ENCODE measurements around the gene ARHGEF28. TPM values are rescaled to one million over a fixed set of nuclear protein-coding genes. Genes with fewer than 3 reads are reported as not detected.

Gene ARHGEF28
- total RNA-seq, 1 donor from 2014 or later = 44.9 TPM

DNA sequence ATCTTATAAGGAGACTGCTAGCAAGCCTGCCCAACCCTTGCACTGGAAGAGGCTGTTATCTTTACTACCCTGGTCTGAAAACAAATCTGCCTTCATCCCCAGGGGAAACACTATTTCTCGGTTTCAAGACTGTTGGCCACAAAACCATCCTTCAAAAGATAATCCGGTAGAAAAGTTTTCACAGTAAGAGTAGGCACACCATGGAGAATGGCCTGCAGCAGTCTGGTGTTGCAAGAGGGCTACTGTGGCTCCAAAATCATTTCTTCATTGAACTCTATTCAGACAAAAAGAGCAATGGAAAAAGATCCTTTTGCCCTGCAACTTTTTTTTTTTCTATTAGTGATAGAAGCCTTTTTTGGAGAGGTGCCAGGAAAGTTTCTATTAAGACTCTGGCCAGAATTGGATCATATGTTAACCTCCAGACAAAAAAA lies 163.9 kb downstream of the ARHGEF28 start:
- Mint-ChIP-seq H3K4me1 (ENCODE audit: unreplicated experiment) (peaks cover 20% of the 10 kb centered on the region), H3K36me3 (ENCODE audit: unreplicated experiment) (peaks cover 22% of the 10 kb centered on the region), H3K4me3 (ENCODE audit: unreplicated experiment) (no peak overlapping the region), H3K9me3 (ENCODE audit: unreplicated experiment) (no peaks in the 10 kb centered on the region), H3K27ac (ENCODE audit: unreplicated experiment) (no peak overlapping the region), H3K27me3 (ENCODE audit: unreplicated experiment) (no peaks in the 10 kb centered on the region)
- DNase-seq (ENCODE audit: extremely low spot score, unreplicated experiment) = no peak
- TF ChIP-seq, protein P1, sequence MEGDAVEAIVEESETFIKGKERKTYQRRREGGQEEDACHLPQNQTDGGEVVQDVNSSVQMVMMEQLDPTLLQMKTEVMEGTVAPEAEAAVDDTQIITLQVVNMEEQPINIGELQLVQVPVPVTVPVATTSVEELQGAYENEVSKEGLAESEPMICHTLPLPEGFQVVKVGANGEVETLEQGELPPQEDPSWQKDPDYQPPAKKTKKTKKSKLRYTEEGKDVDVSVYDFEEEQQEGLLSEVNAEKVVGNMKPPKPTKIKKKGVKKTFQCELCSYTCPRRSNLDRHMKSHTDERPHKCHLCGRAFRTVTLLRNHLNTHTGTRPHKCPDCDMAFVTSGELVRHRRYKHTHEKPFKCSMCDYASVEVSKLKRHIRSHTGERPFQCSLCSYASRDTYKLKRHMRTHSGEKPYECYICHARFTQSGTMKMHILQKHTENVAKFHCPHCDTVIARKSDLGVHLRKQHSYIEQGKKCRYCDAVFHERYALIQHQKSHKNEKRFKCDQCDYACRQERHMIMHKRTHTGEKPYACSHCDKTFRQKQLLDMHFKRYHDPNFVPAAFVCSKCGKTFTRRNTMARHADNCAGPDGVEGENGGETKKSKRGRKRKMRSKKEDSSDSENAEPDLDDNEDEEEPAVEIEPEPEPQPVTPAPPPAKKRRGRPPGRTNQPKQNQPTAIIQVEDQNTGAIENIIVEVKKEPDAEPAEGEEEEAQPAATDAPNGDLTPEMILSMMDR (IDR thresholded peaks at IDR 0.05) = no peak

DNA sequence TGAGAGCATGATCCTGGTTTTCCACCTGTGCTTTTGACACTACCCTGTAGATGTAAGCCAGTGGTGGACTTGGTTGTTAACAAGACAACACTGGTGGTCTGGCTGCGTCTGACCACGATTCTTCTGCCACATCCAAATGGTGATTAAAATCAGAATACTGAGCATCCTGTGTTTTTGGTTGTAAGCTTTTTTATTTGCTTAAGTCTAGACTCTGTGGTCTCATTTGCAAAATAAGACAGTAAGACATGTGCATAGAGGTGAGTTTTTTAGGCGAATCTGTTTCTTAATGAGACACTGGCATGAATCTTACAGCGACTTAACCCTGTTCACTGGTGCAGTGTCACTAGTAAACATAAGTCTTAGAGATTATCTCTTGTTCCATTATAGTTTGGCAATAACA lies 165.4 kb downstream of the ARHGEF28 start:
- H3K36me3 Mint-ChIP-seq (ENCODE audit: unreplicated experiment) = peaks cover 21% of the 10 kb centered on the region
- no peak for DNase-seq (ENCODE audit: extremely low spot score, unreplicated experiment)
- TF ChIP-seq, protein P1 (IDR thresholded peaks at IDR 0.05) = no peak
- H3K27me3 Mint-ChIP-seq (ENCODE audit: unreplicated experiment) = no peaks in the 10 kb centered on the region
- H3K27ac Mint-ChIP-seq (ENCODE audit: unreplicated experiment) = peak overlapping the region; percentile 31
- H3K4me3 Mint-ChIP-seq (ENCODE audit: unreplicated experiment) = no peak overlapping the region
- peaks cover 26% of the 10 kb centered on the region for H3K4me1 Mint-ChIP-seq (ENCODE audit: unreplicated experiment)
- H3K9me3 Mint-ChIP-seq (ENCODE audit: unreplicated experiment) = no peaks in the 10 kb centered on the region

DNA sequence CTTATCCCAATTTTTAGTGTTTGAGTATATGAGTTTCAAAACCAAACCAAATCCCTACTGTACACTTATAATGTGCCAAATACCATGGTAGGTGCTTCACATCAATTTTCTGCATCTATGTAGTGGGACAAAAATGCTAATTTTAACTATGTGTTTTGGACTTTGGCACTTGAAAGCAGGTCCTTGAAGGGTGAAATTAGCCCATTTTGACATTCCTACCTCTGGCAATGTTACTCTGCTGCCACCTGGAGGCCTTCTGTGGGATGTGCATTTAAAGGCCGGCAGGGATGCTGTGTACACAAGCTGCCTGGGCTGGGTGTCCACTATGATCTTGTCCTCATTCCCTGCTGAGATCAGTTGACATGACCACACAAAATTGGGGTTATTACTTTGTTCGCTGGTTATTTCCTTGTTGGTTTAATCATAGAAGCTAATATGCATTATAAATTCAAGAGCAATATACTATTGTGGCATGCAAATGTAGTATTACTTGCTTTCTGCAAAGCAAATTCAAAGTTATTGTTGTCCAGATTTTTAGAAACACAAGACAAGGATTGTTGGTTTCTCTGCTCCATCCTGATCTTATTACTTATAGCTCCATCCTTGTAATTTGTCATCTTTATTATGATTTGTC lies 166.8 kb downstream of the ARHGEF28 start:
- H3K27me3 Mint-ChIP-seq (ENCODE audit: unreplicated experiment) = no peaks in the 10 kb centered on the region
- peaks cover 26% of the 10 kb centered on the region for H3K36me3 Mint-ChIP-seq (ENCODE audit: unreplicated experiment)
- TF ChIP-seq, protein P1 (IDR thresholded peaks at IDR 0.05) = peak; percentile 98

DNA sequence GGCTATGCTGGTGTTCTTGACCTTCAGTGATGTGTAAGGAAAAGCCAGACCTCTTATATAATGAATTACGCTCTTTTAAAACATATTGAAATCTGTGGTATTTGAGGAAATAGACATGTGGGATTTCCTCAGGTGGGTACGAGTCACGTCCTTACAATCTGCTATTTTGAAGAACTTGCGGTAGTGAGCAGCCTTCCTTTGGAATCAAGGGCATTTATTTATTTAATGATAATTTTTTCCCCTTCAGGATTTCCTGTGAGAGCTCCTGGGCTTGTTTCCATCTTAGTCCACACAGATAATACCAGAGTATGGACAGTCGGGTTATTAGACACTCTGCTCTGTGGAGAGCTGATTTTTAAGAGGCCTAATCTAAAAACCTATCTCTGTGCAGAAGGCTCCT lies 167.9 kb downstream of the ARHGEF28 start:
- Mint-ChIP-seq H3K27ac (ENCODE audit: unreplicated experiment) (no peak overlapping the region), H3K36me3 (ENCODE audit: unreplicated experiment) (peaks cover 34% of the 10 kb centered on the region), H3K27me3 (ENCODE audit: unreplicated experiment) (no peaks in the 10 kb centered on the region), H3K4me3 (ENCODE audit: unreplicated experiment) (no peak overlapping the region), H3K9me3 (ENCODE audit: unreplicated experiment) (no peaks in the 10 kb centered on the region), H3K4me1 (ENCODE audit: unreplicated experiment) (peaks cover 40% of the 10 kb centered on the region)
- TF ChIP-seq, protein P1 (IDR thresholded peaks at IDR 0.05) = no peak
- no peak for DNase-seq (ENCODE audit: extremely low spot score, unreplicated experiment)

More for the DNA sequence above, 166.8 kb downstream of the ARHGEF28 start:
- Mint-ChIP-seq H3K27ac (ENCODE audit: unreplicated experiment) (no peak overlapping the region), H3K9me3 (ENCODE audit: unreplicated experiment) (no peaks in the 10 kb centered on the region), H3K4me3 (ENCODE audit: unreplicated experiment) (no peak overlapping the region), H3K4me1 (ENCODE audit: unreplicated experiment) (peaks cover 40% of the 10 kb centered on the region)
- peak; percentile 89 for DNase-seq (ENCODE audit: extremely low spot score, unreplicated experiment)

DNA sequence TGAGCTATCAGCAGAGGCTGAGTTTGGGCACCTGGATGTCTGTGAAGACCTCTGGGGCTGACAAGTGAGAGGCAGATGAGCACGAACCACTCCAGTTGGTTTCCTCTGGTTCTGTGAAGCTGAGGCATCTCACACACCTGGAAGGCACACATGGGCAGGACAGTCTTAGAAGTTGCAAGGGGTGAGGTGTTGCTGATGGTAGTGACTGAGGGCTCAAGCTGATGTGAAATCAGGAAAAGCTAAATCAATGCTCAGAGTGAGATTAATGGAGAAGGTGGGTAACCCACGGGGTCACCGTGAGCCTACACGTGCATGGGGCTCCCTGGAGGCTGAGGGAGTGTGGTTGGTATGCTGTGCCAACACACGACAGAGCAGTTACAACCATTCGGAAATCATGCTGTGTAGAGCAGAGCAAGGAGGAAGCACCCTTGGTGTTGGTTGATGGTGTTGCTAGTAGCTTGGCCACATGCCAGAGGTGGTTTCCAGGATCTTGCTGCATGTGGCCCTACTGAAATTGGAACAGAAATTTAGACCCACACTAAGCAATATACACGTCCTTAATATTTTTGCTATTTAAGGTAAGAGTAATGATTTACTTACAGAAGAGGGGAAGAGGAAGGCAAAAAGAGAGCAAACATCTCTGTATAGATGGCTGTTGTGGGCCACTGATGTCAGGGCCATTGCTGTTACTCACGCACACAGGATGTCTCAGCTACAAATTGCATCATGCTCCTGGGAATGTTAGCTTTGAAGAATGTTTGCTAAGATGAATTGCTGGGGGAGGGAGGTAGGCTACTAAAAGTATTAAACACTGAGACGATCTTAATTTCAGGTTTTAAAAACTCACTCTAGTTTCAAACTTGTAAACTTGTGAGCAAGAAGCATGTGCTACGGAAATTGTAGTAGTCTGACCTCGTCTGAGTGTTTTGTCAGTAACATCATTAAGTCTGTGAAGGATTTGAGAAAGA lies 170.5 kb downstream of the ARHGEF28 start:
- DNase-seq (ENCODE audit: extremely low spot score, unreplicated experiment) = no peak
- peak overlapping the region; percentile 27 for H3K4me3 Mint-ChIP-seq (ENCODE audit: unreplicated experiment)
- no peaks in the 10 kb centered on the region for H3K9me3 Mint-ChIP-seq (ENCODE audit: unreplicated experiment)
- peak overlapping the region; percentile 87 for H3K27ac Mint-ChIP-seq (ENCODE audit: unreplicated experiment)
- TF ChIP-seq, protein P1 (IDR thresholded peaks at IDR 0.05) = no peak
- peaks cover 27% of the 10 kb centered on the region for H3K4me1 Mint-ChIP-seq (ENCODE audit: unreplicated experiment)
- H3K27me3 Mint-ChIP-seq (ENCODE audit: unreplicated experiment) = no peaks in the 10 kb centered on the region
- H3K36me3 Mint-ChIP-seq (ENCODE audit: unreplicated experiment) = peaks cover 33% of the 10 kb centered on the region

All from osteocyte (in vitro differentiated cells).